Coronary artery (tissue), 2 donors: ENCODE data around the gene CALML3.

Source experiments
- DNase-seq: peaks from one replicate; pipeline ENCODE4 v3.0.0-alpha.2; 2017; ENCODE audit warnings: low spot score
- H3K27ac ChIP-seq, 2 donors: fragments of 200-600 bp; sonication (generic); one replicate each; pipeline ENCODE4 v1.5.1; 2016 to 2019
- H3K4me3 ChIP-seq: fragments of 200-600 bp; sonication (generic); 2 replicates; pipeline ENCODE4 v1.5.1; 2016; ENCODE audit warnings: mild to moderate bottlenecking, moderate library complexity
- CTCF ChIP-seq: fragments of 200-600 bp; sonication (generic); IDR thresholded peaks from one replicate; pipeline ENCODE4 v1.5.1; 2019; ENCODE audit warnings: antibody characterized with exemption

Gene CALML3

GRCh38 chr10:5569568-5569967, 44.8 kb downstream of the CALML3 start:
- Histone ChIP-seq H3K27ac (no peak overlapping the region), H3K4me3 (no peak overlapping the region)
- DNase-seq: no peak
- TF ChIP-seq CTCF: no peak

- no peak for DNase-seq
- no peak overlapping the region for H3K27ac ChIP-seq
These were observed 45.4 kb downstream of the CALML3 start for GRCh38 chr10:5570007-5570655.

GRCh38 chr10:5570979-5571810, 46.4 kb downstream of the CALML3 start:
- no peak for TF ChIP-seq CTCF
- Histone ChIP-seq H3K27ac (no peak overlapping the region), H3K4me3 (no peak overlapping the region)
- no peak for DNase-seq

More at GRCh38 chr10:5570007-5570655, 45.4 kb downstream of the CALML3 start:
- no peak for TF ChIP-seq CTCF
- no peak overlapping the region for H3K4me3 ChIP-seq

- H3K4me3 ChIP-seq: no peak overlapping the region
- H3K27ac ChIP-seq: no peak overlapping the region
- no peak for DNase-seq
- no peak for TF ChIP-seq CTCF
These were observed 47.1 kb downstream of the CALML3 start for GRCh38 chr10:5571826-5572225.

GRCh38 chr10:5573319-5573950, 48.7 kb downstream of the CALML3 start:
- no peak for DNase-seq
- no peak overlapping the region for H3K4me3 ChIP-seq
- no peak overlapping the region for H3K27ac ChIP-seq
- TF ChIP-seq CTCF: no peak

GRCh38 chr10:5573968-5574641, 49.3 kb downstream of the CALML3 start:
- H3K27ac ChIP-seq: no peak overlapping the region
- DNase-seq: no peak
- no peak for TF ChIP-seq CTCF
- no peak overlapping the region for H3K4me3 ChIP-seq
